Kasumi-1 (cell line): ENCODE results near the gene SEPTIN11.
"Not testable (repeated sequence)": the region's sequence is repeated elsewhere in the genome, so short reads cannot be mapped to it uniquely, and the experiment has no call there.

ENCODE experiments used
- DNase-seq, 2 experiments: peaks; one replicate each; lab custom pipeline; 2025; lab: John Stamatoyannopoulos, UW

Gene SEPTIN11

DNA sequence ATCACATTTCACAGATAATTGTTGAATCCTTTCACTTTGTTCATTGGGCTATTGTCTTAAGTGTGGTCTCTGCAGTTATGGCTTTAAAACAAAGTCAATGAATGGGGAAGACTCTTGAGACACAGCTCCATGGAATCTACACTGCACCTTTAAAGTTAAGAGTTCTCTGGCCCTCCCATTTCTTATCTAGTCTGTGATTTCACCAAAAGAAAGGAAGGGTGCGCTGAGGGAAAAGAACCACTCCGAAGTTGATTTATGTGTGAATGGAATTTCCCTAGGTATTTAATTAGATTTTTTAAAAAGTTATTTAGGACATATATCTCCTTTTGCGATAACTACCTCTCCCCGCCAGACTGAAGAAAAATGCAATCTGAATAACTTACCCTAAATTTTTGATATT is 2.5 kb downstream of the SEPTIN11 start:
- no peak for DNase-seq

DNA sequence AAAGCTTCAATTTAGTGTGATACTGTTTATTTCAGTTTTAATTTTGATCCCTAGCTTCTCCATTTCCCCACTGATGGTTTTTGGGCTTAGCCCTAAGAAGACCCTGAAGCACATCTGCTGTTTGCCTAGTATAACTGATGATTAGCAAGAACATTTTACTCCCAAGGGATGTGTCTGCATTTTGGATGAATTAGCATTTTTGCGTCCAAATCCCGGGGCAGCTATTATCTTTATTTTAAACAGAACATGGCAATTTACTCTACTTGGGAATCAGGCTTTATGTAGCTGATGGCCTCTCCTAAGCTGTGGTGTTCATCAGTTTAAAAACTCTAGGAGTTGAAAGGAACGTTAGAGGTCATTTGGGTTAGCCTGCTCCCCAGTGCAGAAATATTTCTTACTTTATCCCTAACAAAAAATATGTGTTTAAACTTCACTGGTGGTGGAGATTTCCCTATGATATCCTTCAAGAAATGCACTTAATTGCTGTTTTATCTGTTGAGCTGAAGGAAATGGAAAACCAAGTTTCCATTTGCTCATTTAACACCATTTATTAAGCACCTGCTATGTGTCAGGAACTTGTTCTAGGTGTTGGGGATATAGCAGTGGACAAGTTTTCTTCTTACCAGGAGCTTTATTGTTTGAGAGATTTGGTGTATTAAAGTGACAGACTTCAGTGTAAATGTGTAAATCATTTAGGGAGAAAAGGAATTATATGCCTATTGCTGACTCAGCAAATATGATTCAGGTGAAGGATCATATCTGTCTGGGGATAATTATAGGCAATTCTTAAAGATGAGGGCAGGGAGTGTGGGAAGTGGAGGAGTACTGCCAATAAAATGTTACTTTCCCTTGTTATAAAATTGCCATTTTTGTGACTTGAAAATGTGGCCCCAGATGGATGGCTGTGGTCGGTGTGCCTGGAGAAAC is 3.4 kb downstream of the SEPTIN11 start:
- DNase-seq: no peak

DNA sequence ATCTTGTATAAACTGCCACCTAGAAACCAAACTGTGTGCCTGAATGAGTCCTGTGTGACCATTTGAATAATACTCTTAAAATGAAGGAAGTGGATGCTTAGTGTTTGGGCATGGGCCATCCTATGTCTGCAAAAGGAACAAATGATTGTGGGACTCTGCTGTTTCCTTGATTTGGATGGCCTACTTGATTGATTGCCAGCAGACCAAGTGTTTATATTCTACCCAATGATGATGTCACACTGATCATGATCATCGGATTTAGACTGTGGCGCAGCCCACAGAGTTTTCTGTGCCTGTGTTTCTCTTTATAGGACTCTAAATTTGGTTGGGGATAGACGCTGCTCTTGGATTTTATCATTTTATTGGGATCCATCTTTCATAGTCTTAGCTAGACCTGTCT is 4.4 kb downstream of the SEPTIN11 start:
- DNase-seq: no peak

DNA sequence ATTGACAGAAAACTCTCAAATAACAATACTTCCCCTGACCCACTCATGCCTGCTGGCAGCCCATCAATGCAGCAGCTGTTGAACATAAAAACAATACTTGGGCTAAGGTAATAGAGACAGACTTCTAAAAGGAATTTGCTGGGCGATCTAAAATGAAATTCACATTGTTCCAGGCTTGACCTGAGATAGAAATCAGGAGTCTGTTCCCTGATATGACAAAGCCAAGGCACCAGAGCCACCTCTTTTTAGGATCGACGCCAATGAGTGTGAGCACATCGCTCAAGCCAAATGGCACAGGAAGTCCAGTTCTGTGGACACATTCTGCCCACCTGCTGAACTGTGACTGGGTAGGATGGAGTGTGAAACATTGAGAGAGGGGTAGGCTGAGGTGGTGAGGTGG is 4.9 kb downstream of the SEPTIN11 start:
- no peak for DNase-seq

DNA sequence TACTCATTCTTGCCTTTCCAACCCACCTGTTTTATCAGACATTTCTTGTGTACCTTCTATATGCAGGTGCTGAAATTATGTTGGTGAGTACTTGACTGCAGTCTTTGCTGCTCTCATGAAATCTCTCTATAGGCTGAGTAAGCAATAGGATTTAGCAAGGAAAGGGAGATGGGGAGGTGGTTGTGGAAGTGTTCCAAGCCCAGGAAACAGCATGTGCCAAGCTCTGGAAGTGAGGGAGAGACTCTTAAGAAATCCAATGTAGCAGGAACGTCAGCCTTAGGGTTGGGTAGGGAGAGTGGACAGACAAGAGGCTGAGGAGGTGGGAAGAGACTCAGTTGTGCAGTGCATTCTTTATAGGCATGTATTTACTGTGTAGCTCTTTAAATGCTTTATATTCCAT is 5.6 kb downstream of the SEPTIN11 start:
- DNase-seq: no peak

DNA sequence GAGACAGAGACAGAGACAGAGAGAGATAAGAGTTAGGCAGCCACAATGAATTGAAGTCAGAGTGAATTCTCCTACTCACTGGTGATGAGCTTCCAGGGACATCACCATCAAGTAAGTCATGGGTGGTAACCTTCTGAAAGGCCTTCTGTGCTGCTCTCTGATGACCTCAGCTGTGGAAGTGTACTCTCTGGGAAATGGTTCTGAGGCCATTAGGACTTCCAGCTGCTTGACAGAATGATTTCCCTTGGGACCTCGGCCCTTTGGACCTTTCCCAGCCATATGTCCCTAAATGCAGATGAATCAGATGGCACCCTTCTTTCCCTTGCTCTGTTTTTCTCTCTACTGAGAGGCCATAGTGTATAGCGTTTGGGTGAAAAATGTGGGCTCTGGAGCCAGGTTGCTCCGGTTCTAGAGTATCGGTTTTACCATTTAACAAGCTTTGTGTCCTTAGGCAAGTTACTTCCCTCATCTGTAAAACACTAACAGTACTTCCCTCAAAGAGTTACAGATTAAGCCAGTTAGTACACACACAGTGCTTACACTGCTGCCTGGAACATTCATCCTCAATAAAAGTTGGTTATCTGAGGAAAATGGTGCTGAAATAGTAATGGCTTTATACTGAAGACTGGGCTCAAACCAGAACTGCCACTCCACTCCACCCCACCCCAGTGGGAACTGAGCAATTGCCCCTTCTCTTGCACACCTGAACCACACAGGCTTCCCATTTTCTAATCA is 7.6 kb downstream of the SEPTIN11 start:
- DNase-seq: no peak

DNA sequence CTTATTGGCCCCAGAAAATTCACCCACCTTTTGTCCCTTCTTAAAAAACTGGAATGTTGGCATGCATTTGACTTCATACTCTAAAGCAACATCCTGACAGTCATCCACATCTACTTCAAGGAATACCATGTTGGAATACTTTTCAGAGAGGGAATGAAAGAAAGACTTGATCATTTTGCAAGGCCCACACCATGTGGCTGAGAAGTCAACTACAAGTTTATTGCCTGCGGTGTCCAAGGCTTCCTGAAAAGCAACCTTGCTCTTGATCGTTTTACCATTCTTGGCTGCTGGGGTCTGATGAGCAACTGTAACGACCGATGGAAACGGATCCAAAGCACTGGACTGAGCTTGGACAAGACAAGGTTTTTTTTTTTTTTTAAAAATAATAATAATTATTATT is 9.3 kb downstream of the SEPTIN11 start:
- DNase-seq: no peak

DNA sequence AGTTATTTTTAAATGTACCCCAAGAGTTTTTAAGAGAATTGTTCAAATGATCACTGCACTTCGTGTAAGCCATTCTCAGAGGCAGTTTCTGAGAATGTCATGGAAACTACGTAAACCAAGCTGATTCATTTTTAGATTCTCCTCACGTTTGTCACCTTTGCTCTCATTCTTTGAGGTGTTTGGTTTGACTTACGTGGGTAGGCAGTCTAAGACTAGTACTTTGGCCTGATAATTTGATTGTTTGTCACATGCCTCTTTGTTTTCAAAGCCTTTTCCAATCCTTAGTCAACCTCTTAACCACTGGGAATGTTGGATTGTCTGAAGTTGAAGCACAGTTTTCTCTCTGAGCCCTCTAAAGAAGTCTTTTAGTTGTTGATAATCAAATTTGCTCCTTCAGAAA is 10.5 kb downstream of the SEPTIN11 start:
- DNase-seq: no peak

DNA sequence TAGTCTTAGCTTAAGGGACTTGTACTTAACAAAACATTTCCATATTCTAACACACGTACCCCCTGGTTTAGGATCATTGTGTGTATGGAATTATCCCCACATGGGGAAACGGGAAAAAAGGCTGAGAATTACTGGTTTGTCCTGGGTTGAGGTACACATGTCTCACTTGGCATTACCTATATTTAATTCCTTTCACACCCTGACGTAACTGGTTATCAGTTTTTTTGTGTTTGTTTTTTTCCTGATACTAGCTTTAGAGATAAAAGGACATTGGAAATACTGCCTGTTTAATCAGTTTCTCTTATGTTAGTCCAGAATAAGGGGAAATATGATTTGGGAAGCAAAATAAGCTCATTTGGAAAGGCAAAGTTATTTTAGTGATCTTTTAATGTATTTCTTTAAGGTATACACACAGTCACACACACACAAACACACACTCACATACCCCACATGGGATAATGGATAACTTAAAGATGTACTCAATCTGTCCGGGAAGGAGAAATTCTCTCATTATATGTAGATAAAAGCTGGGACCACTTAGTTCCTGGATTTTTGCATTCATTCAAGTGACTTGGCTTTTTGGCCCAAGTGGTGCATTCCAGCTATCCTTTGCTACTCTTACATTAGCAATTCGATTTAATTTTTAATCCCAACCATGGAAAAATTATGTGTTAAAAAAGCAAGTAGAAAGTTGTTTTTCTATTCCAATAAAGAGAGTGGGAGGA is 13.0 kb downstream of the SEPTIN11 start:
- DNase-seq: no peak

DNA sequence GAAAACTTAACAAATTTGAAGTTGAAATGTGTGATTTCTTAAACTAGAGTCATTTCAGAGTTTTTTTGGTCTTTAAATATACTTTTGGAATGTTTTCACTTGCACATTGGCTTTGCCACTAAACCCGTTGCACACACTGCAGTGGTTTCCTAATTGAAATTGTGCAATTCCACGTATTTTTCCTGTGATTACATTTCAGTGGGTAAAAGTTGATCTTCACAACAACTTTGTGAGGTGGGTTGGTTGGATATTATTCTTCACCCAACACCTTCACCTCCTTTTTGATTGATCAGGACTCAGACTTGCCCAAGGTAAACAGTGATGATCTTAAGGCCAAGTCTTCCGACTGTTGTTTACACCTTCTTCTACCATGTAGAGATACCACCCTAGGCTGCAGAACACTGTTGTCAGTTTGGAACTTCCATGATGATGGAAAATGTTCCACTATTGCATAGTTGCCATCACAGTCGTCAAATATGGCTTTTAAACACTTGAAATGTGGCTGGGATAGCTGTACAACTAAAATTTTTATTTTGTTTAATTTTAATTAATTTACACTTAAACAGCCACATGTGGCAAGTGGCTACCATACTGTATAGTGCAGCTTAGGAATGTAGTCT is 13.7 kb downstream of the SEPTIN11 start:
- no peak for DNase-seq

DNA sequence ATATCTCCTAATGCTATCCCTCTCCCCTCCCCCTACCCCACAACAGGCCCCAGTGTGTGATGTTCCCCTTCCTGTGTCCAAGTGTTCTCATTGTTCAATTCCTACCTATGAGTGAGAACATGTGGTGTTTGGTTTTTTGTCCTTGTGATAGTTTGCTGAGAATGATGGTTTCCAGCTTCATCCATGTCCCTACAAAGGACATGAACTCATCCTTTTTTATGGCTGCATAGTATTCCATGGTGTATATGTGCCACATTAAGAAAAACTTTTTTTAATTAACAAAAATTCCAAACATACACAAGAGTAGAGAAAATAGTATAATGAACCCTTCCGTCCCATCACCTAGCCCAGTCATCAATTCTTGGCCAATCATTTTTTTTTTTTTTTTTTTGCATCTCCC is 14.4 kb downstream of the SEPTIN11 start:
- DNase-seq: not testable (repeated sequence)

DNA sequence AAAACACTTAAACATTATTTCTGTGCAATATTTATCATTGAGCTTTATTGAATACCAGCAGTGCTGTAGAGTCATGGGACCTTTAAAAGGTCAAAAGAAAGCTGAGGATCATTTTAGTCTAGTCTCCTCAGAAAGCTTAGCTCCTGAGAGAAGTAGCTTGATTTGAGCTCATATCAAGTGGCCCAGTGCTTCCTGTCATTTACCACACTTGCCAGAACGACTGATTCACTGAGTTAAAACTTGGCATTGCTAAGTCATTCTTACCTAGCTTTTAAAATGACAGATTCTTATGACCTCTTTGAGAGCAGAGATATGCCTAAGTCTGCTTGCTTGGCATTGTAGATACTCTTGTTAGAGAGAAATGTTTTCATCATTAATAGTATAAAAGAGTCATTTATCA is 15.2 kb downstream of the SEPTIN11 start:
- DNase-seq: no peak

DNA sequence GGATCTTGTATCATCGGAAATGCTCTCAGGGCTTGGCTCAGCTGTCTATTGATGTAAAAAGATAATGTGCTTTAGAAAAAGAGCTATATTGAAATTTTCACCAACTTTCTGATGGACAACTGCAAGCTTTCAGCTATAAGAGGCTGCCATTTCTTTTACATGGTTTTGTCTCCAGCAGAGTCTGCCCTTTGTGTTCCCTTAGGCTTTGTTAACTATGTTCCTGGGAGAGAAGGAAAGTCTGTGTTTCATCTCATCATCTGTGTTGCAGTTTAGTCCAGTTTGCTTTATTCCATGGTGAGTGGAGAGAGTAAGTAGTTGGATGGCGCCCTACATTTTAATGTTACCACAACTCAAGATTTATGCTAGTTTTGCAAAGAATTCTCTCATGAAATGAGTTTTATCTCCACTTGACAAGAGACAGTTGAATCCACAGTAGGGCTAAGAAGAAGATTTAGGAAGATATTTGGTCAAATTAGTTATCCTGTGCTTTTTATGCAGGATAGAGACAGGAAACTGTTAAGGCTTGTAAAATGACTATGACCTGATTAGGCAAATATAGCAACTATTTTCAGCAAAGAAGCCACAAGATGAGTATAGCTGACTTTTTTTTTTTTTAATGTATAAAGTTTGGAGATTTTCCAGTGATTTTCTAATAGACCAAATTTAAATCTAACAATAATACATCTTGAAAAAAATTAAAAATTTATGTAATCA is 16.5 kb downstream of the SEPTIN11 start:
- DNase-seq: no peak

DNA sequence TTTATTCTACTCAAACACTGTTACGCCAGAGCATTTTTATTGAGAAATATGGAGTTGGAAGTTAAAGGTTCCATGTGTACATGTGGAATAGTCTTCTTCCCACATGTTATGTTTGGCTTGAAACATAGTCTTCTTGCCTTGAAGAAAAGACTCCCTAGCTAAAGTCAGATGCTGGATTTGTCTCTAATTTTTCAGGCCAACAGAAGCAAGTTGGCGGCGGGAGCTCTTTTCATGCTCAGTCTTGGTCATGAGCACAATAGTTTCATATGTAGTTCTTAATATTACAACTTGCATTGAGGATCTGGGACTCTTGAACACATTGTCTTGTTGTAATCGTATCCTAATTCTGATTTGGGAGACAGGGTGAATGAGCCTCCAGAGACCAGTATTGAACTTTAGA is 19.4 kb downstream of the SEPTIN11 start:
- no peak for DNase-seq

DNA sequence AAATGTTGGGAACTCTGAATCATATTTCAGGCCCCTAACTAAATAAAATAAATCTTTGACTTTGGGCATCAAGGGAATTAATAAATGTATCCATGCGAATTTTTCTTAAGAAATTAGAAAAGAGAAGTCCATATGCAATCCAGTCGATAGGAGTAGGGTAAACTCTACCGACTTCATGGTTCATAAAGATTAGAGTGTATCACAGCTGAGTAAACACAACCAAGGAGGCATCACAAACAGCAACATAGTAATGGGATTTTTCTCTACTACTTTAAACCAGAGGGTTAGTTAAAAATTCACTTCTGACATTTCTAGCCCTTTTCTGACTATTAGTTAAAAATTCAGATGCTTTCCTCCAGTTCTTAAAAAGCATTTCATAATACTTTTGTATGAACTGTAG is 19.9 kb downstream of the SEPTIN11 start:
- DNase-seq: no peak

DNA sequence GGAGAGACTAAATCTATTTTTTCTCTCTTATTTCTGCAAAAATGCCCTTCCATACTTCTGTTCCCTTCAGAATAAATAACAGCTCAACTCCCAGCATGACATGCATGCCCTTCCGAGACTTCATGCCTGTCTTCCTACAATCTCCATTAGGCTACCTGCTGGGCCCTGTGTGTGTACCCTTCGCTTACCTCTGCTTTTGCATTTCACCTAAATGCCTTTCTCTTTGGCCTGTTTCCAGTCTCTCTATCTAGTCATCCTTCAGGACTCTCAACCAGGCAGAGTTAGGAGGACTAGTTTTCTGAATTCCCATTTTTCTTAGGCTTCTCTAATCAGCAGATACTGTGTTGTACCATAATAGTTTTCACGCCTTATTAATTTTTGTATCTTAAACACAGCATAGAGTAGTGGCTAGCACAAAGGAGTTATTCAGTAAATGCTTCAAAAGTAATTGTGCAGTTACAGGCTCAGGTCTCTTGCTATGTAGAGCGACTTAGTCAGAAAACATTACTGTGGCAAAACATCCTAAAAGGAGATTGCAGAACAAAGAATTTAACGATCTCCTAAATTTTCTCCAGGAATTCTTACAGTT is 20.5 kb downstream of the SEPTIN11 start:
- no peak for DNase-seq

DNA sequence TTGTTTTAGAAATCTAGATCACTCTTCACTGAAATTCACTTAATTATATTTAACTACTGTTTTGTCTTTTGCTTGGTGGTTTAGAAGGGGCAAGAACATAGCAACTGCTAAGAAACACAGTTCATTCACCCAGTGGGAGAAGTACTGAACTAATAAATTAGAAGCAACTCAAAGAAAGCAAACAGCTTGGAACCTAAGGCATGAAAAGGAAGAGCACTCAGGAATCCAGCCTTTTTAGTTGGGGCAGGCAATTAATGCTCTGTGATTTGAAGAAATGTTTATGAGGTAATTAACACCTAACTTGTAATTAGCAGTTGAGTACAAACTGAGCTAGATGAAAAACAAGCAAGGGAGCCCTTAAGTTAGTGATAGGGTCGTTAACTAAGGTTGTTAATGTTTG is 22.8 kb downstream of the SEPTIN11 start:
- no peak for DNase-seq

DNA sequence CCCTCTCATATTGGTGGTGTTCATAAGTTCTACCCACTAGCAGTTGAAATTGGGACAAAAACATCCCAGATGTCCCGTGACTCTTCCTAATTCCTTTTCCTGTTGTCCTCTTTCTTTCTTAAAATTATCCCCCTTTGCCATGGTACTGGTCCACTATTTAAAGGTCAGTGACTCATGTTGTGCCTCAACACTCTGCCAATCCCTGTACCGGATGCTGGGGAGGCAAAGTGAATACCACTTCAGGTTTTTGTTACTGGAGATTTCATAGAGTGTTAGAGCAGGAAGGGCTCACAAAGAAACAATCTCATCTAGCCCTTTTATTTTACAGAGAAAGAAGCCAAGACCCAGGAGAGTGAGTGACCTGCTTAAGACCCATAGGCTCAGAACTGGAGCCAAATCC is 24.6 kb downstream of the SEPTIN11 start:
- no peak for DNase-seq

DNA sequence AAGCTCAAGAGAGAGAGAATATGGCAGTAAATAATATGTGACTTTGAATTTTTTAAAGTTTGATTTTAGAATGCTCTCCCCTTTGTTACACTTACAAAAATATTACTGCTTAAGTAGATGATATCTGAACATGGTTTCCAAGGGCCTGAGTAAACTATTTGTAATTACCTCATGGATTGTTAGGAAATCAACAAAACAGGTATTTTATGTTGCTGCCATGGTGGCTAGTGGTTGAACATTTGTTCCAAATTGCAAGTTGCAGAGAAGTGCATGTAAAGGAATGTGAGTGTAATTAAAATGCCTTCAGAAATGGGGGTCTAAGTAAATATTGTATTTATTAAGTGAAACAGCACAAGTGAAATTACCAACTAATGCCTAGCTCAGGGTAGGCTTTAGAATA is 27.6 kb downstream of the SEPTIN11 start:
- no peak for DNase-seq

DNA sequence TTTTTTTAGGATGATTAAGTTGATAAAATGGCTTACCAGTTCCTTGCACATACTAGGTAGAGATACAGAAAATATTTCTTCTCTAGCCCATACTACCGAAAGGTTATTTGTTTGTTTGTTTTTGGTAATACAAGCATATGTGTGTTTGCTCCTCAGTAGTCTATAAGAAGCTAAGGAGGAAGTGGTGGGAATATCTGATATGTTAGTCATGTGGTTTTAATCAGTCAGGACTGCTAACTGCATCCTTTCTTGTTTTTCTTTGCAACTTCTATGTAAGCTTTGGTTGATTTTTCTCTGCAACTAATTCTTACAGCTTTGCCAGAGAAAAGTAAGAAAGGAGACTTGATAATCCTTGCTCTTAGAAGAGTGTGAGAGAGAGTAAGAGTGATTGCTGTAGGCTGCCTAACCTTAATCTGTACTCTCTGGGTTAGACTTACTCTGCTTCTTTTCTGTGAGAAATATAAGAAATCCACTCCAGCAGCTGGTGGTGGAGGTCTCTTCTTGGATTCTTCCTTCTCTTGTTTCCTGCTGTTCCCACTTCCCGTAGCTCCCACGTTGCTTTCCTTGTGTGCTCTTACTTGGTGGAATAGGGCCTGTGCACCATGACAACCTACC is 28.3 kb downstream of the SEPTIN11 start:
- DNase-seq: peak; percentile 40 to 49

DNA sequence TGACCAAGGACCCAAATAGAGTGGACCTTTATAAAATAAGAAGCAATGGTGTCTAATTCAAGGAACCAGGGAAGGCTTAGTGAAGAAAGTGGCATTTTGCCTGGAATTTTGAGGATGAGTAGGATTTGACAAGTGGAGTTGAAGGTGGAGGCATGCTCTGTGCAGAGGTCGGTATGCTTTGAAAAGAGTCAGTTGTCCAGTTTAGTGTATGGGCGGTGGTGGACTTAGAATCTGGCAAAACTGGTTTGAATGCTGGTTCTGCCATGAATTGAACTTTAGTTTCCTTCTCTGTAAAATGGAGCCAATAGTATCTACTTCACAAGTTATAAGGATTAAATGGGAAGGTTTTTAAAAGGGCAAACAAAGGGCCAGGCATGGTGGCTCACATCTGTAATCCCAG is 29.7 kb downstream of the SEPTIN11 start:
- no peak for DNase-seq
